GM23338 (cell line): ENCODE results near the gene GPATCH3. TPM values are rescaled to one million over a fixed set of nuclear protein-coding genes. Genes with fewer than 3 reads are reported as not detected.

Experiments
- ATAC-seq: fragments of 200-7000 bp; cut with Tn5 transposase; 3 replicates; pipeline ENCODE4 v1.9.1; 2020
- DNase-seq: peaks from one replicate; pipeline ENCODE4 v3.0.0-alpha.2; 2015; ENCODE audit warnings: low spot score
- H2AFZ ChIP-seq: fragments of 200-600 bp; sonication (generic); 2 replicates; pipeline ENCODE4 v1.8.0; 2016; ENCODE audit warnings: antibody characterized with exemption, mild to moderate bottlenecking, moderate library complexity
- H3F3A ChIP-seq: fragments of 200-600 bp; sonication (generic); replicated peaks from 2 replicates; pipeline ENCODE4 v1.8.0; 2017; ENCODE audit warnings: antibody characterized with exemption, mixed run types, low read depth
- H3K27ac ChIP-seq: fragments of 200-600 bp; sonication (generic); 2 replicates; pipeline ENCODE4 v1.6.1; 2016; ENCODE audit warnings: low read depth
- H3K27me3 ChIP-seq: fragments of 200-600 bp; sonication (generic); 2 replicates; pipeline ENCODE4 v1.8.0; 2016; ENCODE audit warnings: mild to moderate bottlenecking, mixed run types, moderate library complexity; ENCODE audit not compliant: insufficient read depth
- H3K36me3 ChIP-seq: fragments of 200-600 bp; sonication (generic); 2 replicates; pipeline ENCODE4 v1.8.0; 2016; ENCODE audit warnings: mild to moderate bottlenecking; ENCODE audit not compliant: insufficient read depth
- H3K4me1 ChIP-seq: fragments of 200-600 bp; sonication (generic); 2 replicates; pipeline ENCODE4 v1.8.0; 2016; ENCODE audit warnings: mild to moderate bottlenecking, moderate library complexity; ENCODE audit not compliant: insufficient read depth
- H3K4me2 ChIP-seq: fragments of 200-600 bp; sonication (generic); 2 replicates; pipeline ENCODE4 v1.7.1; 2017; ENCODE audit warnings: mixed run types
- H3K4me3 ChIP-seq: fragments of 200-600 bp; sonication (generic); 2 replicates; pipeline ENCODE4 v1.6.1; 2016; ENCODE audit warnings: mixed run types
- H3K79me2 ChIP-seq: fragments of 200-600 bp; sonication (generic); replicated peaks from 2 replicates; pipeline ENCODE4 v1.8.0; 2017; ENCODE audit warnings: mild to moderate bottlenecking; ENCODE audit not compliant: insufficient read depth
- H3K9me2 ChIP-seq: fragments of 200-600 bp; sonication (generic); 2 replicates; pipeline ENCODE4 v1.8.0; 2017; ENCODE audit not compliant: insufficient read depth
- H4K20me1 ChIP-seq: fragments of 200-600 bp; sonication (generic); replicated peaks from 2 replicates; pipeline ENCODE4 v1.8.0; 2017; ENCODE audit warnings: mild to moderate bottlenecking; ENCODE audit not compliant: insufficient read depth
- H3K27ac Mint-ChIP-seq: 2 replicates; pipeline ENCODE4 v1.8.0; 2020; ENCODE audit warnings: inconsistent platforms, mild to moderate bottlenecking, moderate library complexity, mixed read lengths
- H3K27me3 Mint-ChIP-seq: 3 replicates; pipeline ENCODE4 v1.8.0; 2022; ENCODE audit warnings: low read depth, mild to moderate bottlenecking, moderate library complexity, mixed read lengths, inconsistent platforms; ENCODE audit not compliant: insufficient read depth, poor library complexity
- H3K36me3 Mint-ChIP-seq: 3 replicates; pipeline ENCODE4 v1.8.0; 2021; ENCODE audit warnings: low read depth, mild to moderate bottlenecking, inconsistent platforms, moderate library complexity, mixed read lengths
- H3K4me1 Mint-ChIP-seq: 3 replicates; pipeline ENCODE4 v1.8.0; 2020; ENCODE audit warnings: mild to moderate bottlenecking, inconsistent platforms, mixed read lengths
- H3K4me3 Mint-ChIP-seq: 3 replicates; pipeline ENCODE4 v1.8.0; 2021; ENCODE audit warnings: moderate library complexity, mild to moderate bottlenecking, inconsistent platforms, mixed read lengths
- H3K9me3 Mint-ChIP-seq: 3 replicates; pipeline ENCODE4 v1.8.0; 2020; ENCODE audit warnings: moderate library complexity, mild to moderate bottlenecking, inconsistent platforms, mixed read lengths
- CREB1 ChIP-seq: fragments of 250-450 bp; sonication (Bioruptor Pico); IDR thresholded peaks from 2 replicates; pipeline ENCODE4 v1.5.0; 2020; ENCODE audit warnings: low read depth, mild to moderate bottlenecking, moderate library complexity
- CTCF ChIP-seq, 2 experiments: fragments of 200-600 bp in 1 of 2; sonication (generic) in 1 of 2; conservative IDR thresholded peaks; 2 replicates each; pipeline versions ENCODE4 v1.5.1 to v1.6.1; 2016 to 2017; ENCODE audit warnings: antibody characterized with exemption in 2 of 2, low read depth in 2 of 2, mild to moderate bottlenecking in 2 of 2, moderate library complexity in 1 of 2
- EZH2 ChIP-seq: fragments of 200-600 bp; sonication (generic); IDR thresholded peaks from one replicate; pipeline ENCODE4 v1.8.0; 2017; ENCODE audit warnings: antibody characterized with exemption, mild to moderate bottlenecking, low read depth; ENCODE audit not compliant: unreplicated experiment
- EZH2phosphoT487 ChIP-seq: fragments of 200-600 bp; sonication (generic); IDR thresholded peaks from one replicate; pipeline ENCODE4 v1.8.1; 2018; ENCODE audit warnings: antibody characterized with exemption; ENCODE audit not compliant: unreplicated experiment
- JUNB ChIP-seq: IDR thresholded peaks from one replicate; pipeline ENCODE4 v1.6.1; 2016; ENCODE audit warnings: antibody characterized with exemption; ENCODE audit not compliant: unreplicated experiment
- NANOG ChIP-seq: IDR thresholded peaks from 2 replicates; pipeline ENCODE4 v1.6.1; 2016; ENCODE audit warnings: antibody characterized with exemption, borderline replicate concordance
- POLR2AphosphoS5 ChIP-seq: IDR thresholded peaks from 2 replicates; pipeline ENCODE4 v1.6.1; 2016; ENCODE audit warnings: antibody characterized with exemption, low read depth
- STAT1 ChIP-seq: IDR thresholded peaks from one replicate; pipeline ENCODE4 v1.6.1; 2016; ENCODE audit warnings: antibody characterized with exemption; ENCODE audit not compliant: unreplicated experiment
- ZNF114 ChIP-seq: fragments of 250-450 bp; sonication (Bioruptor Pico); IDR thresholded peaks from 2 replicates; pipeline ENCODE4 v1.5.0; 2020; ENCODE audit warnings: mild to moderate bottlenecking, moderate library complexity
- polyA plus RNA-seq: library from polyadenylated mRNA; unstranded; fragments of >200 nt; fragmentation: Nextera tagmentation; extraction: Ambion mirVana; gene quantifications from 2 replicates; pipeline ENCODE4 v1.2.1, GENCODE V29; 2016
- total RNA-seq: library from RNA; depleted of rRNA; stranded (reverse); fragments of >200 nt; shearing (Covaris generic); gene quantifications from 2 replicates; pipeline ENCODE4 v1.2.3, GENCODE V29; 2014
- TF ChIP-seq, protein P1 (sequence below): IDR thresholded peaks from 2 replicates; pipeline ENCODE4 v1.6.1; 2016; ENCODE audit warnings: antibody characterized with exemption
- TF ChIP-seq, protein P2 (sequence below): fragments of 250-450 bp; sonication (Bioruptor Pico); IDR thresholded peaks from 2 replicates; pipeline ENCODE4 v1.5.0; 2020; ENCODE audit warnings: mild to moderate bottlenecking, moderate library complexity
- TF ChIP-seq, protein P3 (sequence below): IDR thresholded peaks from one replicate; pipeline ENCODE4 v1.6.1; 2018; ENCODE audit warnings: antibody characterized with exemption; ENCODE audit not compliant: unreplicated experiment

The GPATCH3 gene
- total and polyA plus RNA-seq, 2 experiments from 2014 or later, result 10.5 to 13.0 TPM

DNA sequence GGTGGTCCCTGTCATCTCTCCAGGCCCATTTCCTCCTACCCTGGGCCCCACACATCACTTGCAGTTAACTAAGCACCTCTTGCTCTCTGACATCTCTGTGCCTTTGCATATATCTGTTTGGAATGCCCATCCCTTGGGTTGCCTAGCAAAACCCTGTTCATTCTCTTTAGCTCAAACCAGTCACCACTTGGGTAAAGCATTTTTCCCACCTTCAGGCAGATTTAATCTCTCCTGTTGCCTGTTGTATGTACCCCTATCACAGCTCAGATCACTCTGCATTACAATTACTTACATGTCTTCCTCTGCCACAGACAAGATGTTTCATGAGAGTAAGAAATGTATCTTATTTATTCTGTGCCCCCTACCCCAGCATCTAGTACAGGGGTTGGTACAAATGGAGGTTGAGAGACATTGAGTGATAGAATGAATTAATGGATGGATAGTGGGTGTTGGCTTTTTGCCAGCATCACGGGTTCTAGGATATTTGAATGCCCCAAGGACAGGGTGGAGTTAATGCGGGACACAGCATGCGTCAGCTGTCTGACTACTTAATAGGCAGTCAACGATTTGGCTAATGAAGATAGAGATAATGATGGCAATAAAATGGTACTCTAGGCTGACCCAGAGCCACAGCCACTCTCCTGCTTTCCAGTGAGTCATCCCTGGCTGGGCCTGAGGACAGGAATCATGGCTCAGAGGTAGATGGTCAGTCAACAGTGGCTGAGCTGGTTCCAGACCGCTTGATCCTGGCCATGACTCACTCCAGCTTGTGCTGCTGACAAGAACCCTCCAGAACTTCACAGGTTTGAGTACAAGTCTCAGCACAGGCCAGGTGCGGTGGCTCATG, 7.0 kb upstream of the GPATCH3 start:
- Mint-ChIP-seq H3K27ac (no peak overlapping the region), H3K4me1 (no peaks in the 10 kb centered on the region; the same call in 2 of the 3 replicates), H3K9me3 (no peaks in the 10 kb centered on the region), H3K27me3 (peaks cover 8% of the 10 kb centered on the region), H3K36me3 (no peaks in the 10 kb centered on the region), H3K4me3 (no peak overlapping the region)
- no peak for ATAC-seq
- Histone ChIP-seq H3K4me2 (no peak overlapping the region), H3F3A (no peaks in the 10 kb centered on the region), H3K79me2 (no peaks in the 10 kb centered on the region), H4K20me1 (no peaks in the 10 kb centered on the region), H3K4me1 (no peaks in the 10 kb centered on the region), H3K4me3 (no peak overlapping the region), H3K9me2 (no peaks in the 10 kb centered on the region), H3K27ac (no peak overlapping the region), H3K36me3 (no peaks in the 10 kb centered on the region), H2AFZ (no peak overlapping the region), H3K27me3 (no peaks in the 10 kb centered on the region)
- no peak for TF ChIP-seq EZH2phosphoT487
- no peak for TF ChIP-seq NANOG
- TF ChIP-seq STAT1, result no peak
- TF ChIP-seq, protein P1, sequence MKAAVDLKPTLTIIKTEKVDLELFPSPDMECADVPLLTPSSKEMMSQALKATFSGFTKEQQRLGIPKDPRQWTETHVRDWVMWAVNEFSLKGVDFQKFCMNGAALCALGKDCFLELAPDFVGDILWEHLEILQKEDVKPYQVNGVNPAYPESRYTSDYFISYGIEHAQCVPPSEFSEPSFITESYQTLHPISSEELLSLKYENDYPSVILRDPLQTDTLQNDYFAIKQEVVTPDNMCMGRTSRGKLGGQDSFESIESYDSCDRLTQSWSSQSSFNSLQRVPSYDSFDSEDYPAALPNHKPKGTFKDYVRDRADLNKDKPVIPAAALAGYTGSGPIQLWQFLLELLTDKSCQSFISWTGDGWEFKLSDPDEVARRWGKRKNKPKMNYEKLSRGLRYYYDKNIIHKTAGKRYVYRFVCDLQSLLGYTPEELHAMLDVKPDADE, result no peak
- TF ChIP-seq, protein P2, sequence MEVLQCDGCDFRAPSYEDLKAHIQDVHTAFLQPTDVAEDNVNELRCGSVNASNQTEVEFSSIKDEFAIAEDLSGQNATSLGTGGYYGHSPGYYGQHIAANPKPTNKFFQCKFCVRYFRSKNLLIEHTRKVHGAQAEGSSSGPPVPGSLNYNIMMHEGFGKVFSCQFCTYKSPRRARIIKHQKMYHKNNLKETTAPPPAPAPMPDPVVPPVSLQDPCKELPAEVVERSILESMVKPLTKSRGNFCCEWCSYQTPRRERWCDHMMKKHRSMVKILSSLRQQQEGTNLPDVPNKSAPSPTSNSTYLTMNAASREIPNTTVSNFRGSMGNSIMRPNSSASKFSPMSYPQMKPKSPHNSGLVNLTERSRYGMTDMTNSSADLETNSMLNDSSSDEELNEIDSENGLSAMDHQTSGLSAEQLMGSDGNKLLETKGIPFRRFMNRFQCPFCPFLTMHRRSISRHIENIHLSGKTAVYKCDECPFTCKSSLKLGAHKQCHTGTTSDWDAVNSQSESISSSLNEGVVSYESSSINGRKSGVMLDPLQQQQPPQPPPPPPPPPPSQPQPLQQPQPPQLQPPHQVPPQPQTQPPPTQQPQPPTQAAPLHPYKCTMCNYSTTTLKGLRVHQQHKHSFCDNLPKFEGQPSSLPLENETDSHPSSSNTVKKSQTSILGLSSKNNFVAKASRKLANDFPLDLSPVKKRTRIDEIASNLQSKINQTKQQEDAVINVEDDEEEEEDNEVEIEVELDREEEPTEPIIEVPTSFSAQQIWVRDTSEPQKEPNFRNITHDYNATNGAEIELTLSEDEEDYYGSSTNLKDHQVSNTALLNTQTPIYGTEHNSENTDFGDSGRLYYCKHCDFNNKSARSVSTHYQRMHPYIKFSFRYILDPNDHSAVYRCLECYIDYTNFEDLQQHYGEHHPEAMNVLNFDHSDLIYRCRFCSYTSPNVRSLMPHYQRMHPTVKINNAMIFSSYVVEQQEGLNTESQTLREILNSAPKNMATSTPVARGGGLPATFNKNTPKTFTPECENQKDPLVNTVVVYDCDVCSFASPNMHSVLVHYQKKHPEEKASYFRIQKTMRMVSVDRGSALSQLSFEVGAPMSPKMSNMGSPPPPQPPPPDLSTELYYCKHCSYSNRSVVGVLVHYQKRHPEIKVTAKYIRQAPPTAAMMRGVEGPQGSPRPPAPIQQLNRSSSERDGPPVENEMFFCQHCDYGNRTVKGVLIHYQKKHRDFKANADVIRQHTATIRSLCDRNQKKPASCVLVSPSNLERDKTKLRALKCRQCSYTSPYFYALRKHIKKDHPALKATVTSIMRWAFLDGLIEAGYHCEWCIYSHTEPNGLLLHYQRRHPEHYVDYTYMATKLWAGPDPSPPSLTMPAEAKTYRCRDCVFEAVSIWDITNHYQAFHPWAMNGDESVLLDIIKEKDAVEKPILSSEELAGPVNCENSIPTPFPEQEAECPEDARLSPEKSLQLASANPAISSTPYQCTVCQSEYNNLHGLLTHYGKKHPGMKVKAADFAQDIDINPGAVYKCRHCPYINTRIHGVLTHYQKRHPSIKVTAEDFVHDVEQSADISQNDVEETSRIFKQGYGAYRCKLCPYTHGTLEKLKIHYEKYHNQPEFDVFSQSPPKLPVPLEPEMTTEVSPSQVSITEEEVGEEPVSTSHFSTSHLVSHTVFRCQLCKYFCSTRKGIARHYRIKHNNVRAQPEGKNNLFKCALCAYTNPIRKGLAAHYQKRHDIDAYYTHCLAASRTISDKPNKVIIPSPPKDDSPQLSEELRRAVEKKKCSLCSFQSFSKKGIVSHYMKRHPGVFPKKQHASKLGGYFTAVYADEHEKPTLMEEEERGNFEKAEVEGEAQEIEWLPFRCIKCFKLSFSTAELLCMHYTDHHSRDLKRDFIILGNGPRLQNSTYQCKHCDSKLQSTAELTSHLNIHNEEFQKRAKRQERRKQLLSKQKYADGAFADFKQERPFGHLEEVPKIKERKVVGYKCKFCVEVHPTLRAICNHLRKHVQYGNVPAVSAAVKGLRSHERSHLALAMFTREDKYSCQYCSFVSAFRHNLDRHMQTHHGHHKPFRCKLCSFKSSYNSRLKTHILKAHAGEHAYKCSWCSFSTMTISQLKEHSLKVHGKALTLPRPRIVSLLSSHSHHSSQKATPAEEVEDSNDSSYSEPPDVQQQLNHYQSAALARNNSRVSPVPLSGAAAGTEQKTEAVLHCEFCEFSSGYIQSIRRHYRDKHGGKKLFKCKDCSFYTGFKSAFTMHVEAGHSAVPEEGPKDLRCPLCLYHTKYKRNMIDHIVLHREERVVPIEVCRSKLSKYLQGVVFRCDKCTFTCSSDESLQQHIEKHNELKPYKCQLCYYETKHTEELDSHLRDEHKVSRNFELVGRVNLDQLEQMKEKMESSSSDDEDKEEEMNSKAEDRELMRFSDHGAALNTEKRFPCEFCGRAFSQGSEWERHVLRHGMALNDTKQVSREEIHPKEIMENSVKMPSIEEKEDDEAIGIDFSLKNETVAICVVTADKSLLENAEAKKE (CRISPR knock-in tag), result no peak
- TF ChIP-seq, protein P3, sequence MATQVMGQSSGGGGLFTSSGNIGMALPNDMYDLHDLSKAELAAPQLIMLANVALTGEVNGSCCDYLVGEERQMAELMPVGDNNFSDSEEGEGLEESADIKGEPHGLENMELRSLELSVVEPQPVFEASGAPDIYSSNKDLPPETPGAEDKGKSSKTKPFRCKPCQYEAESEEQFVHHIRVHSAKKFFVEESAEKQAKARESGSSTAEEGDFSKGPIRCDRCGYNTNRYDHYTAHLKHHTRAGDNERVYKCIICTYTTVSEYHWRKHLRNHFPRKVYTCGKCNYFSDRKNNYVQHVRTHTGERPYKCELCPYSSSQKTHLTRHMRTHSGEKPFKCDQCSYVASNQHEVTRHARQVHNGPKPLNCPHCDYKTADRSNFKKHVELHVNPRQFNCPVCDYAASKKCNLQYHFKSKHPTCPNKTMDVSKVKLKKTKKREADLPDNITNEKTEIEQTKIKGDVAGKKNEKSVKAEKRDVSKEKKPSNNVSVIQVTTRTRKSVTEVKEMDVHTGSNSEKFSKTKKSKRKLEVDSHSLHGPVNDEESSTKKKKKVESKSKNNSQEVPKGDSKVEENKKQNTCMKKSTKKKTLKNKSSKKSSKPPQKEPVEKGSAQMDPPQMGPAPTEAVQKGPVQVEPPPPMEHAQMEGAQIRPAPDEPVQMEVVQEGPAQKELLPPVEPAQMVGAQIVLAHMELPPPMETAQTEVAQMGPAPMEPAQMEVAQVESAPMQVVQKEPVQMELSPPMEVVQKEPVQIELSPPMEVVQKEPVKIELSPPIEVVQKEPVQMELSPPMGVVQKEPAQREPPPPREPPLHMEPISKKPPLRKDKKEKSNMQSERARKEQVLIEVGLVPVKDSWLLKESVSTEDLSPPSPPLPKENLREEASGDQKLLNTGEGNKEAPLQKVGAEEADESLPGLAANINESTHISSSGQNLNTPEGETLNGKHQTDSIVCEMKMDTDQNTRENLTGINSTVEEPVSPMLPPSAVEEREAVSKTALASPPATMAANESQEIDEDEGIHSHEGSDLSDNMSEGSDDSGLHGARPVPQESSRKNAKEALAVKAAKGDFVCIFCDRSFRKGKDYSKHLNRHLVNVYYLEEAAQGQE, result no peak
- TF ChIP-seq POLR2AphosphoS5, result no peak
- TF ChIP-seq ZNF114 (CRISPR knock-in tag), result no peak
- TF ChIP-seq CREB1 (CRISPR knock-in tag), result no peak
- TF ChIP-seq JUNB, result no peak
- TF ChIP-seq CTCF (conservative IDR thresholded peaks at IDR 0.05; ENCODE audit: low read depth in 2 of 2), result no peak
- TF ChIP-seq EZH2, result no peak
- DNase-seq, result no peak
